CD4-positive, alpha-beta T cell (primary cell): ENCODE data around the gene SLC15A4. TPM values are rescaled to one million over a fixed set of nuclear protein-coding genes. Genes with fewer than 3 reads are reported as not detected.

Source experiments
- ATAC-seq: fragments of 200-7000 bp; cut with Tn5 transposase; one replicate; pipeline ENCODE4 v1.10.0; 2022; ENCODE audit warnings: mild to moderate bottlenecking; ENCODE audit not compliant: poor library complexity
- CTCF ChIA-PET: fragments of 350-600 bp; sonication (Branson Sonifier 250); formaldehyde crosslinking; loops from one replicate; lab custom pipeline; 2021; ENCODE audit warnings: antibody characterized with exemption, inconsistent platforms; lab: Charles Lee
- POLR2A ChIA-PET: fragments of 350-600 bp; sonication (Branson Sonifier 250); formaldehyde crosslinking; loops from one replicate; lab custom pipeline; 2021; ENCODE audit warnings: antibody characterized with exemption, inconsistent platforms; lab: Charles Lee
- DNase-seq, 14 experiments: peaks; one replicate each; pipeline ENCODE4 v3.0.0-alpha.2; 2013 to 2020; ENCODE audit warnings: mixed read lengths in 2 of 14
- H3K27ac ChIP-seq, 2 donors: one replicate each; pipeline versions ENCODE4 v1.5.1 to v1.7.0; 2013; ENCODE audit warnings: low read length in 2 of 2, low read depth in 1 of 2, mild to moderate bottlenecking in 1 of 2
- H3K27me3 ChIP-seq, 2 experiments: 1 replicate in 1 of 2; 2 replicates in 1 of 2; pipeline versions ENCODE4 v1.6.1 to v1.7.0; 2013; ENCODE audit warnings: low read length in 2 of 2, control low read depth in 1 of 2, mild to moderate bottlenecking in 1 of 2, moderate library complexity in 1 of 2; ENCODE audit not compliant: insufficient read depth in 2 of 2, control insufficient read depth in 1 of 2
- H3K36me3 ChIP-seq: one replicate; pipeline ENCODE4 v1.6.1; 2013; ENCODE audit warnings: low read length, control low read depth; ENCODE audit not compliant: insufficient read depth
- H3K4me1 ChIP-seq: one replicate; pipeline ENCODE4 v1.6.1; 2013; ENCODE audit warnings: low read length, control low read depth; ENCODE audit not compliant: insufficient read depth
- H3K4me3 ChIP-seq: one replicate; pipeline ENCODE4 v1.5.1; 2013; ENCODE audit warnings: mild to moderate bottlenecking, low read length, moderate library complexity
- H3K9me3 ChIP-seq, 2 experiments: 1 replicate in 1 of 2; 2 replicates in 1 of 2; pipeline versions ENCODE4 v1.6.1 to v1.7.0; 2013; ENCODE audit warnings: low read length in 2 of 2, mild to moderate bottlenecking in 2 of 2, control low read depth in 1 of 2, moderate library complexity in 1 of 2; ENCODE audit not compliant: control insufficient read depth in 1 of 2, insufficient read depth in 1 of 2
- H3K27ac Mint-ChIP-seq: one replicate; pipeline ENCODE4 v1.8.0; 2020; ENCODE audit warnings: mixed read lengths
- H3K27me3 Mint-ChIP-seq: one replicate; pipeline ENCODE4 v1.8.0; 2021; ENCODE audit warnings: mixed read lengths
- H3K36me3 Mint-ChIP-seq: one replicate; pipeline ENCODE4 v1.8.0; 2021; ENCODE audit warnings: low read depth, mixed read lengths
- H3K4me1 Mint-ChIP-seq: one replicate; pipeline ENCODE4 v1.8.0; 2021; ENCODE audit warnings: low read depth, mixed read lengths
- H3K4me3 Mint-ChIP-seq: one replicate; pipeline ENCODE4 v1.8.0; 2020; ENCODE audit warnings: mild to moderate bottlenecking, mixed read lengths
- H3K9me3 Mint-ChIP-seq: one replicate; pipeline ENCODE4 v1.8.0; 2020; ENCODE audit warnings: mixed read lengths
- intact Hi-C, 2 experiments: fragments of 100-400 bp; cut with DNase I in 1 of 2; cut with micrococcal nuclease in 1 of 2; formaldehyde crosslinking; loops; one replicate each; pipeline versions ENCODE4 v1.15.1 to v1.9.0; 2023 to 2025; cut with DNase I, micrococcal nuclease
- total RNA-seq, 174 experiments: library from RNA in 2 of 174; stranded (reverse) in 2 of 174; gene quantifications; one replicate each; pipeline ENCODE4 v1.2.3 and lab custom pipeline; 2021 to 2026
- TF ChIP-seq, protein P1 (sequence below): fragments of 200-600 bp; IDR thresholded peaks from one replicate; pipeline ENCODE4 v1.8.0; 2022; ENCODE audit warnings: antibody characterized with exemption, mild to moderate bottlenecking

Gene SLC15A4
- total RNA-seq, 2 experiments from 2014 or later = 18.4 to 18.5 TPM

DNA sequence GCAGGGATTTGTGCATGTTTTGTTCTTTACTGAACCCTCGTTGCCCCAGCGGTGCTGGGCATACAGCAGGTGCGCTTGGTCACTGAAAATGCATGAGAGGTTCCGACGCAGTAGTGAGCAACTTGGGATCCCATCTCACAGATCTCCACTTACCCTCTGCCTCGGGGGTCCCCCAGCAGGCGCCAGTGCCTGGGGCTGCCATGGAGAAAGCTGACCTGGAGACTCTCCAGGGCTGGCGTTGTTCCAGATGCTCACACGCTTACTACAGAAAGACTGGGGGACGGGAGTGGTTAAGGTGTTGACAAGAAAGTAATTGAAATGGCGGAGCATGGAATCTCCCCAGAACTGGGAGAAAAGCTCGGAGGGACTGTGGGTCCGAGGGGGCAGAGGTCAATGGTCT is 43.7 kb upstream of the SLC15A4 start:
- ChIA-PET POLR2A (no interaction called here), CTCF (no interaction called here)
- Histone ChIP-seq H3K36me3 (no peaks in the 10 kb centered on the region), H3K27me3 (no peaks in the 10 kb centered on the region), H3K4me3 (no peak overlapping the region), H3K27ac (no peak overlapping the region), H3K4me1 (no peaks in the 10 kb centered on the region), H3K9me3 (peaks cover 0 to 5% of the 10 kb centered on the region in 2 experiments)
- Mint-ChIP-seq H3K36me3 (no peaks in the 10 kb centered on the region), H3K4me3 (no peak overlapping the region), H3K9me3 (no peaks in the 10 kb centered on the region), H3K27me3 (no peaks in the 10 kb centered on the region), H3K4me1 (no peaks in the 10 kb centered on the region), H3K27ac (no peak overlapping the region)
- intact Hi-C loops = no loop called here
- TF ChIP-seq, protein P1, sequence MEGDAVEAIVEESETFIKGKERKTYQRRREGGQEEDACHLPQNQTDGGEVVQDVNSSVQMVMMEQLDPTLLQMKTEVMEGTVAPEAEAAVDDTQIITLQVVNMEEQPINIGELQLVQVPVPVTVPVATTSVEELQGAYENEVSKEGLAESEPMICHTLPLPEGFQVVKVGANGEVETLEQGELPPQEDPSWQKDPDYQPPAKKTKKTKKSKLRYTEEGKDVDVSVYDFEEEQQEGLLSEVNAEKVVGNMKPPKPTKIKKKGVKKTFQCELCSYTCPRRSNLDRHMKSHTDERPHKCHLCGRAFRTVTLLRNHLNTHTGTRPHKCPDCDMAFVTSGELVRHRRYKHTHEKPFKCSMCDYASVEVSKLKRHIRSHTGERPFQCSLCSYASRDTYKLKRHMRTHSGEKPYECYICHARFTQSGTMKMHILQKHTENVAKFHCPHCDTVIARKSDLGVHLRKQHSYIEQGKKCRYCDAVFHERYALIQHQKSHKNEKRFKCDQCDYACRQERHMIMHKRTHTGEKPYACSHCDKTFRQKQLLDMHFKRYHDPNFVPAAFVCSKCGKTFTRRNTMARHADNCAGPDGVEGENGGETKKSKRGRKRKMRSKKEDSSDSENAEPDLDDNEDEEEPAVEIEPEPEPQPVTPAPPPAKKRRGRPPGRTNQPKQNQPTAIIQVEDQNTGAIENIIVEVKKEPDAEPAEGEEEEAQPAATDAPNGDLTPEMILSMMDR = no peak
- DNase-seq (no peak), ATAC-seq (no peak)

DNA sequence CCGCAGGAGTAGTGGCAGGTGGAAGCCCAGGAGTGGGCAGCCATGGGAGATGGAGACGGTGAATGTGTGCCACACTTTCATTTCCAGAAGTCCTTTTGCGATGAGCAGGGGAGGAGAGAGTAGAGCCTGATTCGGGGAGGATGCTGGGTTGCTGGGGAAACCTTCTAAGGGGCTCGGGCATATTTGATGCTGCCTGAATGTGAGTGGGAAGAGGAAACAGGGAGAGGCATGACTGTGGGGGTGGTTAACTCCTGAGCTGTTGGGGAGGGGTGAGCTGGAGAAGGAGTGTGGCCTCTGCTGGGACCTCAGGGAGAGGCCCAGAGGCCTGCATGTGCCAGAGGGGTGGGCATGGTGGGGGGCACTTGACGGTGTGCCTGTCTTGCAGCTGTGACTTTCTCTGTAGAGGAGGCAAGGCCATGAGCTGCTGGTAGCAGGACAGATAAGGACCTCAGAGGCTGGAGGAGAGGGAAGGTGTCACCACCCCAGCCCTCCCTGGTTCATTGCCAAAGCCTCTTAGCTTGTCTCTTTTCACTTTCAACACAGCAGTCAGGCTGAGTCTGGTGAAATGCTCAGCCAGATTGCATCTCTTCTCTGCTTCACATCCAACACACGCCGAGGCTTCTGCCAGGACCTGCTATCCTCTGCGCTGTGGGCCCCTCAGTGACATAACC is 40.9 kb upstream of the SLC15A4 start:
- Mint-ChIP-seq H3K9me3 (no peaks in the 10 kb centered on the region), H3K36me3 (no peaks in the 10 kb centered on the region), H3K27ac (no peak overlapping the region), H3K27me3 (no peaks in the 10 kb centered on the region), H3K4me1 (no peaks in the 10 kb centered on the region), H3K4me3 (no peak overlapping the region)
- intact Hi-C loops = no loop called here
- ChIA-PET POLR2A (no interaction called here), CTCF (no interaction called here)
- H3K9me3 ChIP-seq = peaks cover 0 to 5% of the 10 kb centered on the region in 2 experiments
- H3K36me3 ChIP-seq = no peaks in the 10 kb centered on the region
- no peak overlapping the region for H3K4me3 ChIP-seq
- no peaks in the 10 kb centered on the region for H3K4me1 ChIP-seq
- H3K27ac ChIP-seq = no peak overlapping the region
- DNase-seq (no peak), ATAC-seq (no peak)
- no peaks in the 10 kb centered on the region for H3K27me3 ChIP-seq
- TF ChIP-seq, protein P1 = no peak

DNA sequence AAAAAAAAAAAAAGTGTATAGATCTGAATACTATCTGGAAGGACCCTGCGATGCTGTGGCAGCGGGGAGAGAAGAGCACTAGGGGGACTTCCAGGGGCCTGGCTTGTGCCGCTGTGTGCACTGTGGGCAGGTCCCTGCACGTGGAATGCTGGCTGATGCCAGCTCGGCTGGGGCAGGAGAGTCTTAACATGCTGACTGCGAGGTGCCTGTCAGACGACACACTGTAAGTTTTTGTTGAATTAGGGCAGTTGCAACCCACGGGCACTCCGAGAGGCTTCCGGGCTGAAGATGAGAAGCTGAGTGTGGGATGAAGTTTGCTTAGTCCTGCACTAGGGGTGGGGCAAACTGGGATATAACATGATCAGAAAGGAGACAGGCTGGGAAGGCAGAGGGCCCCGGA is 40.2 kb upstream of the SLC15A4 start:
- Histone ChIP-seq H3K4me1 (no peaks in the 10 kb centered on the region), H3K27me3 (no peaks in the 10 kb centered on the region), H3K4me3 (no peak overlapping the region), H3K9me3 (peaks cover 0 to 5% of the 10 kb centered on the region in 2 experiments), H3K27ac (no peak overlapping the region), H3K36me3 (no peaks in the 10 kb centered on the region)
- no peaks in the 10 kb centered on the region for H3K27me3 Mint-ChIP-seq
- no peaks in the 10 kb centered on the region for H3K4me1 Mint-ChIP-seq
- ATAC-seq (no peak), DNase-seq (no peak)
- POLR2A ChIA-PET = no interaction called here
- TF ChIP-seq, protein P1 = no peak
- no peaks in the 10 kb centered on the region for H3K9me3 Mint-ChIP-seq
- no peak overlapping the region for H3K27ac Mint-ChIP-seq
- intact Hi-C loops = no loop called here
- no peaks in the 10 kb centered on the region for H3K36me3 Mint-ChIP-seq
- H3K4me3 Mint-ChIP-seq = no peak overlapping the region
- CTCF ChIA-PET = no interaction called here
